ENCODE measurements around the gene AUTS2. TPM values are rescaled to one million over a fixed set of nuclear protein-coding genes. Genes with fewer than 3 reads are reported as not detected.

AUTS2 gene
- total RNA-seq, 3 donors from 2014 or later, result 31.2 to 67.6 (median 36.5) TPM

GRCh38 chr7:69879989-69880388 lies 281.7 kb downstream of the AUTS2 start:
- no peaks in the 10 kb centered on the region for H3K36me3 ChIP-seq (ENCODE audit: low read depth)
- no peaks in the 10 kb centered on the region for H3K9me3 ChIP-seq
- H3K4me3 ChIP-seq, result no peak overlapping the region
- intact Hi-C loops (cut with DNase I, micrococcal nuclease), result no loop called here
- no peak for DNase-seq
- no peaks in the 10 kb centered on the region for H3K4me1 ChIP-seq (ENCODE audit: low read depth)
- no peak for ATAC-seq
- TF ChIP-seq CTCF (IDR thresholded peaks at IDR 0.05), result no peak

- TF ChIP-seq CTCF (IDR thresholded peaks at IDR 0.05), result no peak
- no peak overlapping the region for H3K4me3 ChIP-seq
- intact Hi-C loops (cut with DNase I, micrococcal nuclease), result no loop called here
- no peaks in the 10 kb centered on the region for H3K4me1 ChIP-seq (ENCODE audit: low read depth)
- DNase-seq (no peak), ATAC-seq (no peak)
- no peaks in the 10 kb centered on the region for H3K36me3 ChIP-seq (ENCODE audit: low read depth)
- no peaks in the 10 kb centered on the region for H3K9me3 ChIP-seq
Measured at GRCh38 chr7:69880840-69881239, 282.6 kb downstream of the AUTS2 start.

GRCh38 chr7:69882269-69882668 lies 284.0 kb downstream of the AUTS2 start:
- Histone ChIP-seq H3K4me1 (ENCODE audit: low read depth) (no peaks in the 10 kb centered on the region), H3K36me3 (ENCODE audit: low read depth) (no peaks in the 10 kb centered on the region), H3K9me3 (no peaks in the 10 kb centered on the region), H3K4me3 (no peak overlapping the region)
- intact Hi-C loops (cut with DNase I, micrococcal nuclease), result no loop called here
- DNase-seq (no peak), ATAC-seq (no peak)
- TF ChIP-seq CTCF (IDR thresholded peaks at IDR 0.05), result no peak

GRCh38 chr7:69883399-69883891 lies 285.2 kb downstream of the AUTS2 start:
- H3K4me1 ChIP-seq (ENCODE audit: low read depth), result no peaks in the 10 kb centered on the region
- no peak for TF ChIP-seq CTCF (IDR thresholded peaks at IDR 0.05)
- no peaks in the 10 kb centered on the region for H3K36me3 ChIP-seq (ENCODE audit: low read depth)
- DNase-seq (no peak), ATAC-seq (no peak)
- intact Hi-C loops (cut with DNase I, micrococcal nuclease), result no loop called here
- H3K4me3 ChIP-seq, result no peak overlapping the region
- H3K9me3 ChIP-seq, result no peaks in the 10 kb centered on the region

- no peaks in the 10 kb centered on the region for H3K36me3 ChIP-seq (ENCODE audit: low read depth)
- DNase-seq (no peak), ATAC-seq (no peak)
- no peaks in the 10 kb centered on the region for H3K4me1 ChIP-seq (ENCODE audit: low read depth)
- no peak for TF ChIP-seq CTCF (IDR thresholded peaks at IDR 0.05)
- no peak overlapping the region for H3K4me3 ChIP-seq
- H3K9me3 ChIP-seq, result no peaks in the 10 kb centered on the region
- intact Hi-C loops (cut with DNase I, micrococcal nuclease), result no loop called here
Measured at GRCh38 chr7:69885431-69885830, 287.2 kb downstream of the AUTS2 start.
